GM12878 (cell line): ENCODE results near the gene COX19. TPM values are rescaled to one million over a fixed set of nuclear protein-coding genes. Genes with fewer than 3 reads are reported as not detected.

Source experiments
- ATAC-seq: fragments of 200-7000 bp; cut with Tn5 transposase; 3 replicates; pipeline ENCODE4 v1.9.1; 2020; ENCODE audit warnings: mild to moderate bottlenecking, moderate library complexity
- BruUV-seq: library from RNA; stranded (reverse); fragments of 400-500 nt; replicated peaks from 2 replicates; lab custom pipeline; 2021; lab: Mats Ljungman, UMichigan
- CTCF ChIA-PET: fragments of 300-600 bp; sonication (Branson Sonifier 250); formaldehyde crosslinking; extraction: SDS; loops from one replicate; lab custom pipeline; 2021; ENCODE audit warnings: inconsistent platforms; lab: Yijun Ruan, JAX
- POLR2A ChIA-PET: fragments of 350-600 bp; formaldehyde crosslinking; extraction: SDS; loops from one replicate; lab custom pipeline; 2021; ENCODE audit warnings: inconsistent platforms; lab: Charles Lee
- RAD21 ChIA-PET: fragments of 300-600 bp; sonication (Branson Sonifier 250); formaldehyde crosslinking; loops from one replicate; lab custom pipeline; 2023; ENCODE audit warnings: antibody characterized with exemption; ENCODE audit not compliant: unreplicated experiment; lab: Charles Lee
- SMC1A ChIA-PET: fragments of 300-600 bp; sonication (Branson Sonifier 250); formaldehyde crosslinking; loops from one replicate; lab custom pipeline; 2023; ENCODE audit not compliant: unreplicated experiment, uncharacterized antibody; lab: Charles Lee
- DNase-seq: peaks from one replicate; pipeline ENCODE4 v3.0.0-alpha.2; 2011; ENCODE audit warnings: low read depth, low spot score
- FAIRE-seq: peaks from 3 replicates; lab custom pipeline; 2011; peaks lifted over from hg19 to GRCh38; lab: Jason Lieb, UNC
- H2AFZ ChIP-seq: 2 replicates; pipeline ENCODE4 v1.6.0; 2011; ENCODE audit warnings: low read depth, low read length, control low read depth; ENCODE audit not compliant: control insufficient read depth
- H3K27ac ChIP-seq: 2 replicates; pipeline ENCODE4 v1.5.1; 2011; ENCODE audit warnings: control low read depth; ENCODE audit not compliant: control insufficient read depth, insufficient read depth
- H3K27me3 ChIP-seq, 2 experiments: replicated peaks in 1 of 2; 2 replicates each; pipeline versions ENCODE4 v1.6.0 to v1.6.1; 2011; ENCODE audit warnings: low read length in 1 of 2; ENCODE audit not compliant: control insufficient read depth in 2 of 2, insufficient read depth in 2 of 2
- H3K36me3 ChIP-seq, 2 experiments: 2 replicates each; pipeline ENCODE4 v1.5.1; 2011; ENCODE audit warnings: low read length in 1 of 2; ENCODE audit not compliant: control insufficient read depth in 2 of 2, insufficient read depth in 2 of 2
- H3K4me1 ChIP-seq: 2 replicates; pipeline ENCODE4 v1.6.1; 2011; ENCODE audit warnings: mild to moderate bottlenecking, low read length, moderate library complexity, mixed read lengths; ENCODE audit not compliant: control insufficient read depth, insufficient read depth
- H3K4me2 ChIP-seq: 2 replicates; pipeline ENCODE4 v1.6.0; 2011; ENCODE audit warnings: control low read depth; ENCODE audit not compliant: control insufficient read depth, insufficient read depth
- H3K4me3 ChIP-seq: fragments of 200-600 bp; sonication (generic); 2 replicates; pipeline ENCODE4 v1.5.1; 2016
- H3K79me2 ChIP-seq: 2 replicates; pipeline ENCODE4 v1.6.0; 2011; ENCODE audit warnings: low read length; ENCODE audit not compliant: control insufficient read depth, insufficient read depth
- H3K9ac ChIP-seq: 2 replicates; pipeline ENCODE4 v1.8.0; 2011; ENCODE audit warnings: low read length, control low read depth, mixed read lengths; ENCODE audit not compliant: control insufficient read depth, insufficient read depth
- H3K9me3 ChIP-seq: replicated peaks from 3 replicates; pipeline ENCODE4 v1.5.1; 2011; ENCODE audit warnings: mild to moderate bottlenecking, low read length; ENCODE audit not compliant: control insufficient read depth, insufficient read depth
- H4K20me1 ChIP-seq: 2 replicates; pipeline ENCODE4 v1.6.0; 2011; ENCODE audit not compliant: control insufficient read depth, insufficient read depth
- CEBPB ChIP-seq, 2 experiments: fragments of 150-350 bp in 1 of 2; IDR thresholded peaks; 2 replicates each; pipeline ENCODE4 v1.6.1; 2012 to 2014; ENCODE audit warnings: low read depth in 2 of 2, low read length in 2 of 2, borderline replicate concordance in 1 of 2, inconsistent platforms in 1 of 2
- GATAD2B ChIP-seq: fragments of 450-650 bp; conservative IDR thresholded peaks from 2 replicates; pipeline ENCODE4 v1.6.1; 2017; ENCODE audit warnings: low read depth, mild to moderate bottlenecking, moderate library complexity
- IRF4 ChIP-seq: IDR thresholded peaks from 2 replicates; pipeline ENCODE4 v1.6.1; 2011; ENCODE audit warnings: low read depth, low read length
- MEF2A ChIP-seq: IDR thresholded peaks from 2 replicates; pipeline ENCODE4 v1.6.1; 2011; ENCODE audit warnings: low read depth, mild to moderate bottlenecking, low read length, moderate library complexity; ENCODE audit not compliant: insufficient read depth
- MEF2B ChIP-seq: fragments of 450-650 bp; IDR thresholded peaks from 2 replicates; pipeline ENCODE4 v1.6.1; 2018; ENCODE audit warnings: mild to moderate bottlenecking, moderate library complexity; ENCODE audit not compliant: partially characterized antibody, poor library complexity, severe bottlenecking
- MTA3 ChIP-seq: IDR thresholded peaks from 2 replicates; pipeline ENCODE4 v1.6.1; 2012; ENCODE audit warnings: low read length, inconsistent platforms, borderline replicate concordance
- SMAD1 ChIP-seq: fragments of 450-650 bp; IDR thresholded peaks from 2 replicates; pipeline ENCODE4 v1.6.1; 2018; ENCODE audit warnings: mild to moderate bottlenecking, low read depth; ENCODE audit not compliant: partially characterized antibody
- SMARCA5 ChIP-seq: fragments of 450-650 bp; IDR thresholded peaks from 2 replicates; pipeline ENCODE4 v1.6.1; 2017; ENCODE audit warnings: mild to moderate bottlenecking
- SUPT20H ChIP-seq: IDR thresholded peaks from 2 replicates; pipeline ENCODE4 v1.6.1; 2011; ENCODE audit warnings: low read depth, mild to moderate bottlenecking, low read length, moderate library complexity, borderline replicate concordance; ENCODE audit not compliant: control insufficient read depth
- TCF12 ChIP-seq: IDR thresholded peaks from 2 replicates; pipeline ENCODE4 v1.6.1; 2011; ENCODE audit warnings: low read depth, mild to moderate bottlenecking, low read length
- ZNF24 ChIP-seq: fragments of 450-650 bp; IDR thresholded peaks from 2 replicates; pipeline ENCODE4 v1.6.1; 2017; ENCODE audit warnings: antibody characterized with exemption, mild to moderate bottlenecking
- WGBS: methylation state at CpG from one replicate; pipeline ENCODE4 v1.1.6; 2016; ENCODE audit warnings: low lambda C conversion rate; ENCODE audit not compliant: insufficient replicate concordance, insufficient coverage; ENCODE audit errors: missing lambda C conversion rate; 5-methylcytosine and 5-hydroxymethylcytosine counted together
- in situ Hi-C: fragments of 300-500 bp; cut with MboI; formaldehyde crosslinking; loops from 9 replicates; pipeline ENCODE4 v1.14.3; 2018; ENCODE audit warnings: mixed read lengths
- intact Hi-C: fragments of 100-400 bp; cut with micrococcal nuclease; formaldehyde crosslinking; loops from one replicate; pipeline ENCODE4 v1.14.2; 2022; ENCODE audit not compliant: unreplicated experiment
- polyA plus RNA-seq, 11 experiments: library from polyadenylated mRNA; depleted of rRNA in 4 of 11; unstranded in 6 of 11; stranded (reverse) in 5 of 11; fragments of >200 nt; fragmentation: Nextera tagmentation in 4 of 11; fragmentation: Illumina TruSeq in 1 of 11; extraction: Ambion mirVana in 4 of 11; extraction: Trizol in 1 of 11; gene quantifications; 1 replicate in 1 of 11; 2 replicates in 10 of 11; pipeline versions ENCODE4 v1.2.1 to v1.2.3, GENCODE V29; 2011 to 2016; ENCODE audit warnings: inconsistent platforms in 2 of 11, missing spikeins in 2 of 11, low read depth in 1 of 11
- total RNA-seq, 4 experiments: library from RNA; depleted of rRNA in 3 of 4; stranded (reverse); fragments of >200 nt in 3 of 4; fragmentation: Illumina TruSeq in 1 of 4; extraction: Trizol in 1 of 4; gene quantifications; 2 replicates each; pipeline versions ENCODE4 v1.2.1 to v1.2.3, GENCODE V29; 2013 to 2021

The COX19 gene
- total and polyA plus RNA-seq, 10 of the 15 experiments (the other 5 are each of a cell fraction or from before 2014, with no cell fraction given): 3.7 to 17.9 (median 10.8) TPM

- no peaks in the 10 kb centered on the region for H3K27me3 ChIP-seq
- no peak overlapping the region for H3K4me2 ChIP-seq
- ATAC-seq (no peak), DNase-seq (no peak), FAIRE-seq (no peak)
- intact Hi-C loops: no loop called here
- ChIA-PET SMC1A (interaction anchor here (0.5 to 1.4 kb wide), 2 partner anchors 33 to 59 kb away, joined by 3 read pairs; no protein-coding TSS in a partner anchor), POLR2A (interaction anchor here (0.5 to 0.6 kb wide), 2 partner anchors 32 to 168 kb away, joined by 4 to 9 read pairs; no protein-coding TSS in a partner anchor), RAD21 (interaction anchor here (1.0 kb wide), 1 partner anchor 9 kb away, joined by 3 read pairs; no protein-coding TSS in a partner anchor), CTCF (interaction anchor here (1.2 kb wide), 1 partner anchor 74 kb away, joined by 3 read pairs; no protein-coding TSS in a partner anchor)
- peaks cover 0 to 6% of the 10 kb centered on the region in 2 experiments; a peak in 3 of 4 replicates for H3K36me3 ChIP-seq
- H2AFZ ChIP-seq: no peak overlapping the region
- WGBS: 65% methylated on average over 16 of the region's 21 CpGs
- H4K20me1 ChIP-seq: no peaks in the 10 kb centered on the region
- peaks cover 24% of the 10 kb centered on the region for H3K4me1 ChIP-seq
- H3K27ac ChIP-seq: no peak overlapping the region
- in situ Hi-C loops: no loop called here
- no peak for TF ChIP-seq GATAD2B
- TF ChIP-seq MEF2B: no peak
- TF ChIP-seq SMAD1: no peak
- no peak overlapping the region for H3K9ac ChIP-seq
- H3K9me3 ChIP-seq: no peaks in the 10 kb centered on the region
- peaks cover 7% of the 10 kb centered on the region for H3K79me2 ChIP-seq
- no TSS peak for BruUV-seq
- H3K4me3 ChIP-seq: no peak overlapping the region
These were observed 56.8 kb downstream of the COX19 start for GRCh38 chr7:918441-919113.

GRCh38 chr7:918118-918425 lies 57.3 kb downstream of the COX19 start:
- Histone ChIP-seq H2AFZ (no peak overlapping the region), H3K4me1 (peaks cover 21% of the 10 kb centered on the region), H3K36me3 (peaks cover 0 to 6% of the 10 kb centered on the region in 2 experiments; a peak in 3 of 4 replicates), H3K9ac (no peak overlapping the region), H3K27ac (no peak overlapping the region), H3K4me2 (no peak overlapping the region), H3K9me3 (no peaks in the 10 kb centered on the region), H3K4me3 (no peak overlapping the region), H3K79me2 (peaks cover 4% of the 10 kb centered on the region), H4K20me1 (no peaks in the 10 kb centered on the region), H3K27me3 (no peaks in the 10 kb centered on the region)
- DNase-seq: no peak
- CTCF ChIA-PET: interaction anchor here (1.2 kb wide), 1 partner anchor 75 kb away, joined by 3 read pairs; no protein-coding TSS in a partner anchor
- RAD21 ChIA-PET: no interaction called here
- ATAC-seq: no peak
- POLR2A ChIA-PET: interaction anchor here (0.5 to 0.6 kb wide), 2 partner anchors 32 to 168 kb away, joined by 4 to 9 read pairs; no protein-coding TSS in a partner anchor
- SMC1A ChIA-PET: interaction anchor here (0.5 to 1.4 kb wide), 2 partner anchors 33 to 60 kb away, joined by 3 read pairs; no protein-coding TSS in a partner anchor
- 97% methylated on average over 9 of the region's 9 CpGs for WGBS
- BruUV-seq: no TSS peak
- FAIRE-seq: no peak
- intact Hi-C loops: no loop called here
- in situ Hi-C loops: no loop called here
- TF ChIP-seq MEF2A (no peak), CEBPB (IDR thresholded peaks at IDR 0.05; ENCODE audit: borderline replicate concordance in 1 of 2, low read depth in 2 of 2, low read length in 2 of 2) (no peak), SMARCA5 (no peak), IRF4 (no peak), MTA3 (no peak), ZNF24 (no peak), SUPT20H (no peak), TCF12 (no peak)
